ENCODE results near the gene HSPA4. TPM values are rescaled to one million over a fixed set of nuclear protein-coding genes. Genes with fewer than 3 reads are reported as not detected.

Gene HSPA4
- total and polyA plus RNA-seq, 2 of the 13 experiments (the other 11 are each of a cell fraction or from before 2014, with no cell fraction given): 36.6 to 231 TPM

- Histone ChIP-seq H3K27ac (ENCODE audit: extremely low read length, insufficient read depth, low read length) (no peak overlapping the region), H3K36me3 (replicated peaks in 1 of 2; ENCODE audit: control insufficient read depth in 1 of 2, insufficient read depth in 2 of 2, low read length in 2 of 2) (no peaks in the 10 kb centered on the region), H3K79me2 (ENCODE audit: insufficient read depth, low read length) (no peaks in the 10 kb centered on the region), H3K4me3 (replicated peaks in 1 of 3; ENCODE audit: insufficient read depth in 1 of 3, low read depth in 2 of 3, low read length in 3 of 3) (no peak overlapping the region), H3K4me1 (ENCODE audit: insufficient read depth, low read length) (peaks cover 31% of the 10 kb centered on the region), H2AFZ (ENCODE audit: low read length) (no peak overlapping the region), H3K27me3 (ENCODE audit: control insufficient read depth in 1 of 2, insufficient read depth in 2 of 2, low read length in 2 of 2) (peaks cover 3 to 32% of the 10 kb centered on the region in 2 experiments; a peak in 4 of 5 replicates), H3K9me3 (ENCODE audit: low read length) (no peaks in the 10 kb centered on the region), H3K9ac (ENCODE audit: insufficient read depth, low read depth, low read length) (no peak overlapping the region), H4K20me1 (ENCODE audit: insufficient read depth, low read length) (no peaks in the 10 kb centered on the region), H3K4me2 (ENCODE audit: low read depth, low read length) (no peak overlapping the region)
- no peak for FAIRE-seq
- intact Hi-C loops (cut with micrococcal nuclease; ENCODE audit: unreplicated experiment): loop anchor here (5.0 kb wide), 2 partner anchors 155 to 350 kb away; no protein-coding TSS in a partner anchor
- ATAC-seq: no peak
- 65% methylated on average over 9 of the region's 13 CpGs for whole genome bisulfite sequencing (ENCODE audit: low lambda C conversion rate)
- TF ChIP-seq NFAT5 (CRISPR knock-in tag; IDR thresholded peaks at IDR 0.05) (no peak), IRF1 (CRISPR knock-in tag; IDR thresholded peaks at IDR 0.05; ENCODE audit: low read depth) (no peak), ZKSCAN5 (CRISPR knock-in tag; IDR thresholded peaks at IDR 0.05) (no peak), MATR3 (CRISPR knock-in tag; IDR thresholded peaks at IDR 0.05) (no peak), HDAC6 (IDR thresholded peaks at IDR 0.05; ENCODE audit: low read depth, low read length) (no peak), ZNF619 (CRISPR knock-in tag; IDR thresholded peaks at IDR 0.05) (no peak), ZBTB42 (CRISPR knock-in tag; IDR thresholded peaks at IDR 0.05) (no peak), RAD21 (CRISPR knock-in tag; IDR thresholded peaks at IDR 0.05) (no peak), CHD2 (IDR thresholded peaks at IDR 0.05; ENCODE audit: low read depth, low read length) (no peak)
- in situ Hi-C loops (cut with HindIII; ENCODE audit: extremely low pct_ligation_motif_present, low pct_unique_long_range_greater_than_20kb): loop anchor here (5.0 kb wide), 2 partner anchors 140 to 175 kb away; no protein-coding TSS in a partner anchor
- ChIA-PET CTCF (ENCODE audit: low intra/inter-chr PET ratio, low total read pairs) (interaction anchor here (1.4 to 2.1 kb wide), 4 partner anchors 136 to 235 kb away, joined by 3 to 28 read pairs (median 14); no protein-coding TSS in a partner anchor), POLR2A (no interaction called here)
- no peak for DNase-seq (ENCODE audit: low spot score)
- no TSS peak for BruUV-seq (replicated peaks)
Observed at GRCh38 chr5:133112026-133112660, 60.3 kb downstream of the HSPA4 start.
